Liver (tissue), 3 donors: Measurements from ENCODE around the gene CFAP53.

Experiments
- ATF3 ChIP-seq: IDR thresholded peaks from 2 replicates; pipeline ENCODE4 v1.6.1; 2016; ENCODE audit warnings: antibody characterized with exemption
- EGR1 ChIP-seq, 2 donors: IDR thresholded peaks; 2 replicates each; pipeline ENCODE4 v1.6.1; 2016 to 2018; ENCODE audit warnings: antibody characterized with exemption in 2 of 2, low read depth in 2 of 2
- GABPA ChIP-seq, 2 donors: IDR thresholded peaks in 1 of 2; conservative IDR thresholded peaks in 1 of 2; 2 replicates each; pipeline ENCODE4 v1.6.1; 2016; ENCODE audit warnings: antibody characterized with exemption in 2 of 2, mild to moderate bottlenecking in 1 of 2, moderate library complexity in 1 of 2
- HNF4G ChIP-seq: IDR thresholded peaks from 2 replicates; pipeline ENCODE4 v1.6.1; 2016; ENCODE audit warnings: antibody characterized with exemption
- MAX ChIP-seq: IDR thresholded peaks from 2 replicates; pipeline ENCODE4 v1.6.1; 2016; ENCODE audit warnings: antibody characterized with exemption
- NR2F2 ChIP-seq: IDR thresholded peaks from 2 replicates; pipeline ENCODE4 v1.6.1; 2016; ENCODE audit warnings: antibody characterized with exemption
- RAD21 ChIP-seq, 2 donors: IDR thresholded peaks; 2 replicates each; pipeline ENCODE4 v1.6.1; 2016; ENCODE audit warnings: antibody characterized with exemption in 2 of 2, mild to moderate bottlenecking in 2 of 2
- RXRA ChIP-seq, 2 donors: IDR thresholded peaks; 2 replicates each; pipeline ENCODE4 v1.6.1; 2017 to 2018; ENCODE audit warnings: antibody characterized with exemption in 2 of 2, mild to moderate bottlenecking in 1 of 2
- TAF1 ChIP-seq: conservative IDR thresholded peaks from 2 replicates; pipeline ENCODE4 v1.6.1; 2016; ENCODE audit warnings: antibody characterized with exemption, mild to moderate bottlenecking
- YY1 ChIP-seq: IDR thresholded peaks from 2 replicates; pipeline ENCODE4 v1.6.1; 2016; ENCODE audit warnings: antibody characterized with exemption, mild to moderate bottlenecking
- ZBTB33 ChIP-seq: IDR thresholded peaks from 2 replicates; pipeline ENCODE4 v1.6.1; 2016; ENCODE audit warnings: antibody characterized with exemption
- TF ChIP-seq, protein P1 (sequence below): fragments of 150-350 bp; IDR thresholded peaks from 2 replicates; pipeline ENCODE4 v1.5.1; 2017; ENCODE audit warnings: improper control_type of control experiment, low read depth, low read length; ENCODE audit not compliant: missing input control
- TF ChIP-seq, protein P2 (sequence below): IDR thresholded peaks from 2 replicates; pipeline ENCODE4 v1.6.1; 2016; ENCODE audit warnings: antibody characterized with exemption, mild to moderate bottlenecking
- donor health status: healthy.
- donor health status: healthy.

- TF ChIP-seq, protein P1, sequence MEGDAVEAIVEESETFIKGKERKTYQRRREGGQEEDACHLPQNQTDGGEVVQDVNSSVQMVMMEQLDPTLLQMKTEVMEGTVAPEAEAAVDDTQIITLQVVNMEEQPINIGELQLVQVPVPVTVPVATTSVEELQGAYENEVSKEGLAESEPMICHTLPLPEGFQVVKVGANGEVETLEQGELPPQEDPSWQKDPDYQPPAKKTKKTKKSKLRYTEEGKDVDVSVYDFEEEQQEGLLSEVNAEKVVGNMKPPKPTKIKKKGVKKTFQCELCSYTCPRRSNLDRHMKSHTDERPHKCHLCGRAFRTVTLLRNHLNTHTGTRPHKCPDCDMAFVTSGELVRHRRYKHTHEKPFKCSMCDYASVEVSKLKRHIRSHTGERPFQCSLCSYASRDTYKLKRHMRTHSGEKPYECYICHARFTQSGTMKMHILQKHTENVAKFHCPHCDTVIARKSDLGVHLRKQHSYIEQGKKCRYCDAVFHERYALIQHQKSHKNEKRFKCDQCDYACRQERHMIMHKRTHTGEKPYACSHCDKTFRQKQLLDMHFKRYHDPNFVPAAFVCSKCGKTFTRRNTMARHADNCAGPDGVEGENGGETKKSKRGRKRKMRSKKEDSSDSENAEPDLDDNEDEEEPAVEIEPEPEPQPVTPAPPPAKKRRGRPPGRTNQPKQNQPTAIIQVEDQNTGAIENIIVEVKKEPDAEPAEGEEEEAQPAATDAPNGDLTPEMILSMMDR: no peak
- no peak for TF ChIP-seq ATF3
- TF ChIP-seq YY1: peak; percentile 59
- TF ChIP-seq, protein P2, sequence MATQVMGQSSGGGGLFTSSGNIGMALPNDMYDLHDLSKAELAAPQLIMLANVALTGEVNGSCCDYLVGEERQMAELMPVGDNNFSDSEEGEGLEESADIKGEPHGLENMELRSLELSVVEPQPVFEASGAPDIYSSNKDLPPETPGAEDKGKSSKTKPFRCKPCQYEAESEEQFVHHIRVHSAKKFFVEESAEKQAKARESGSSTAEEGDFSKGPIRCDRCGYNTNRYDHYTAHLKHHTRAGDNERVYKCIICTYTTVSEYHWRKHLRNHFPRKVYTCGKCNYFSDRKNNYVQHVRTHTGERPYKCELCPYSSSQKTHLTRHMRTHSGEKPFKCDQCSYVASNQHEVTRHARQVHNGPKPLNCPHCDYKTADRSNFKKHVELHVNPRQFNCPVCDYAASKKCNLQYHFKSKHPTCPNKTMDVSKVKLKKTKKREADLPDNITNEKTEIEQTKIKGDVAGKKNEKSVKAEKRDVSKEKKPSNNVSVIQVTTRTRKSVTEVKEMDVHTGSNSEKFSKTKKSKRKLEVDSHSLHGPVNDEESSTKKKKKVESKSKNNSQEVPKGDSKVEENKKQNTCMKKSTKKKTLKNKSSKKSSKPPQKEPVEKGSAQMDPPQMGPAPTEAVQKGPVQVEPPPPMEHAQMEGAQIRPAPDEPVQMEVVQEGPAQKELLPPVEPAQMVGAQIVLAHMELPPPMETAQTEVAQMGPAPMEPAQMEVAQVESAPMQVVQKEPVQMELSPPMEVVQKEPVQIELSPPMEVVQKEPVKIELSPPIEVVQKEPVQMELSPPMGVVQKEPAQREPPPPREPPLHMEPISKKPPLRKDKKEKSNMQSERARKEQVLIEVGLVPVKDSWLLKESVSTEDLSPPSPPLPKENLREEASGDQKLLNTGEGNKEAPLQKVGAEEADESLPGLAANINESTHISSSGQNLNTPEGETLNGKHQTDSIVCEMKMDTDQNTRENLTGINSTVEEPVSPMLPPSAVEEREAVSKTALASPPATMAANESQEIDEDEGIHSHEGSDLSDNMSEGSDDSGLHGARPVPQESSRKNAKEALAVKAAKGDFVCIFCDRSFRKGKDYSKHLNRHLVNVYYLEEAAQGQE: peak; percentile 24
- TF ChIP-seq RAD21 (IDR thresholded peaks at IDR 0.05): peak in 1 of 2 donors; percentile 38
- TF ChIP-seq HNF4G: peak; percentile 82
- no peak for TF ChIP-seq TAF1
- peak; percentile 92 to 94 for TF ChIP-seq RXRA (IDR thresholded peaks at IDR 0.05)
- peak in 1 of 2 donors; percentile 14 for TF ChIP-seq EGR1 (IDR thresholded peaks at IDR 0.05; ENCODE audit: low read depth in 2 of 2)
- peak; percentile 85 for TF ChIP-seq NR2F2
- peak; percentile 28 for TF ChIP-seq ZBTB33
- peak; percentile 56 for TF ChIP-seq MAX
- TF ChIP-seq GABPA (IDR thresholded peaks at IDR 0.05 in 1 of 2, conservative IDR thresholded peaks at IDR 0.05 in 1 of 2): peak in 1 of 2 donors; percentile 19
Observed at GRCh38 chr18:50313873-50314460, 47.7 kb upstream of the CFAP53 start.
